HG02943 (cell line): ENCODE results near the gene RASA2.

Experiments
- ATAC-seq: cut with Tn5 transposase; IDR thresholded peaks from one replicate; pipeline ENCODE4 v1.9.1; 2021; ENCODE audit warnings: mild to moderate bottlenecking, low read depth, moderate library complexity; ENCODE audit not compliant: unreplicated experiment

Gene RASA2, protein sequence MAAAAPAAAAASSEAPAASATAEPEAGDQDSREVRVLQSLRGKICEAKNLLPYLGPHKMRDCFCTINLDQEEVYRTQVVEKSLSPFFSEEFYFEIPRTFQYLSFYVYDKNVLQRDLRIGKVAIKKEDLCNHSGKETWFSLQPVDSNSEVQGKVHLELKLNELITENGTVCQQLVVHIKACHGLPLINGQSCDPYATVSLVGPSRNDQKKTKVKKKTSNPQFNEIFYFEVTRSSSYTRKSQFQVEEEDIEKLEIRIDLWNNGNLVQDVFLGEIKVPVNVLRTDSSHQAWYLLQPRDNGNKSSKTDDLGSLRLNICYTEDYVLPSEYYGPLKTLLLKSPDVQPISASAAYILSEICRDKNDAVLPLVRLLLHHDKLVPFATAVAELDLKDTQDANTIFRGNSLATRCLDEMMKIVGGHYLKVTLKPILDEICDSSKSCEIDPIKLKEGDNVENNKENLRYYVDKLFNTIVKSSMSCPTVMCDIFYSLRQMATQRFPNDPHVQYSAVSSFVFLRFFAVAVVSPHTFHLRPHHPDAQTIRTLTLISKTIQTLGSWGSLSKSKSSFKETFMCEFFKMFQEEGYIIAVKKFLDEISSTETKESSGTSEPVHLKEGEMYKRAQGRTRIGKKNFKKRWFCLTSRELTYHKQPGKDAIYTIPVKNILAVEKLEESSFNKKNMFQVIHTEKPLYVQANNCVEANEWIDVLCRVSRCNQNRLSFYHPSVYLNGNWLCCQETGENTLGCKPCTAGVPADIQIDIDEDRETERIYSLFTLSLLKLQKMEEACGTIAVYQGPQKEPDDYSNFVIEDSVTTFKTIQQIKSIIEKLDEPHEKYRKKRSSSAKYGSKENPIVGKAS

DNA sequence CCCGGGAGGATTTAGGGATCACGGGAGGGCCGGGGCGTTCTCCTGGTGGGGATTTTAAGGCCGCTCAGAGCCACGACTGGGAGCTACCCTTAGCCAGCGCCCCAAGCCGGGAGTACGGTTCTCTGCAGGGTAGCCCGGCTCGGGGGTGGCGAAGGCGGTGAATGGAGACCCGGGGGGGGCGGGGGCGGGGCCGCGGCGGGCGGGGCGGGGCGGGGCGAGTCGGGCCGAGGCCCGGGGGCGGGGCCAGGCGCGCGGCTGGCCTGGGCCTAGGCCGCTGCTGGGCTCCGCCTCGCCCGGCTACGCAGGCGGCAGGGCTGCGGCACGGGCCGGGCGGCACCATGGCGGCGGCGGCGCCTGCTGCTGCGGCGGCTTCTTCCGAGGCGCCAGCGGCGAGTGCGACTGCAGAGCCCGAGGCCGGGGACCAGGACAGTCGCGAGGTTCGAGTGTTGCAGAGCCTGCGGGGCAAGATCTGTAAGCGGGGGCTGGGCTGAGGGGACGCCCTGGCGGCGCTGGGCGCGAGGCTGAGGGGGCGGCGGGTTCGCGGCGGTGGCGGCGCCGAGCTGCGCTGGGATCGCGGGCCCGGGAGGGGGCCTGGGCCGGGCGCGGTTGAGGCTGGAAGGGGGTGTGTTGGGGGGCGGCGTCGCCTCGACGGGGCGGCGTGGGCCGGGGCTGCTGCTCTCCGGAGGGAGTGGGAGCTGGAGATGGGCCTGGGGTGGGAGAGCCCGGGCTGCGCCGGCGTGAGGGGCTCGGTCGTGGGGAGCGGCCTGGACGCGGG, at the start of gene RASA2:
RASA2 (plus strand) TSS at position 282 of the 775 bp plus-strand sequence; CDS start at position 339, 57 bp downstream.
- ATAC-seq: peak; percentile 65

DNA sequence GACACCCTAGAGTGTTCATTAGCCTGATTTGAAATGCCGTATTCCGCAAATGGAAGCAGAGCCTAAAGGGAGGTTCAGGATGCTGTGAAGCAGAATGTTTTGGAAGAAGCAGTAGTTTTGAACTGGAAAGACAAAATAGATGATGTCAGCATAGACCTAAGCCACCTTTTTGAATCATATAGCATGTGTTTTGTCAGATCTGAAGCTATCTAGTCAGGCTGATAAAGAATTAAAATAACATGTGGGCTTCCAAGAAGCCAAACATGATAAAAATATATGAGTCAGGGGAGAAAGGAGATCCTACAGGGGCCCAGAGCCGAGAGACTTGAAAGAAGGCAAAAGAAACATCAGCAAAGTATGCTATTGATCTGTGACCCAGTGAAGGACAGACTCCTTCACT, 47.2 kb upstream of the RASA2 start:
- no peak for ATAC-seq

DNA sequence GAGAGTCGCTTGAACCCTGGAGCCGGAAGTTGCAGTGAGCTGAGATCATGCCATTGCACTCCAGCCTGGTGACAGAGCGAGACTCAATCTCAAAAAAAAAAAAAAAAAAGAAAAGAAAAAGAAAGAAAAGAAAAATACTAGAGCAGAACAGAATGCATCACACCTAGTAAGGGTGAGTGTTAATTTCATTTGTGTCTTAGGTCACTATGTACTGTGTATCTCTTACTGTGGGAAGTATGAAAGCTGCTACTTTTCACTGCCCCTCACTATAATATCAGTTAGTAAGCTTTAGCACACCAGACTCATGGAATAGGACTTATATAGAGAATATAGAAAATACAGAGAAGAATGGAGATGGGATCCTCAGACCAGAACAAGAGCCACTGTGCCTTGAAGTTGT, 45.9 kb upstream of the RASA2 start:
- ATAC-seq: no peak

DNA sequence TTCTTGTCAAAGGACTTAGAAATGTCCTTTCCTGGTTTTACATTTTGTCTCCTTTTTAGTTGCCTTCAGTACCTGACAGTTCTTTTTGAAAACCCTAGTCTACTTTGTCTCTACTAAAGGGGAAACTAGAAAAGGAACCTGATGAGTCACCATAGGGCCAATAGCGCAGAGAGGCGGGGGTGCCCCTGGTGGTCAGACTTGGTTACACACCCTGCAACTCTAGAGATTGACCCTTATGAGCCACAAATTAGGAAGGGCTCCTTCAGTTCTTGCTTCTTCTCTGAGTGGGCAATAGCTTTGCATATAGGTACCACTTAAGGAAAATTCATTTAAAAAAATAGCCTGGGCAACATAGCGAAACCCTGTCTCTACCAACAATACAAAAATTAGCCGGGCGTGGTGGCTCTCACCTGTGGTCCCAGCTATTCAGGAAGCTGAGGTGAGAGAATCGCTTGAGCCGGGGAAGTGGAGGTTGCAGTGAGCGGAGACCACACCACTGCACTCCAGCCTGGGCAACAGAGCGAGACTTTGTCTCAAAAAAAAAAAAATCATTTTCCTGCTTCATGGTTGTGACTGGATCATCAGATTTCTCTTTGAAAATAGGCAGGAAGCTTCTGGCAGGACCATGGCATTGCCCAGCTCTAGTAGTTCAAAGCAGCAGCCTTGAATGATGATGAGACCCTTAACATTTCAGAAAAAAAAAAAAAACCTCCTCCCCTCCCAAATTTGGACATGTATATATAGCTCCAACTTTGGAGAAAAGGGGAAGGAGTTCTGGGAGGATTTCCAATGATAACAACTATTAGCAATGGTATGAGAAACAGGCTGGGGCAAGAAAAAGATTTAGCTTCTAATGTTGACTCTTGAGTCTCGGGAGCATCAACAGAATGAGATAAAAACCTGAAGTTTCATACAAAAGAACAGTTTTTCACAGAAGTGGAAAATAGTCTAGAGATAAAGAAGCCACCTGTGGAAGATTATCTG, 45.2 kb upstream of the RASA2 start:
- ATAC-seq: peak; percentile 96

DNA sequence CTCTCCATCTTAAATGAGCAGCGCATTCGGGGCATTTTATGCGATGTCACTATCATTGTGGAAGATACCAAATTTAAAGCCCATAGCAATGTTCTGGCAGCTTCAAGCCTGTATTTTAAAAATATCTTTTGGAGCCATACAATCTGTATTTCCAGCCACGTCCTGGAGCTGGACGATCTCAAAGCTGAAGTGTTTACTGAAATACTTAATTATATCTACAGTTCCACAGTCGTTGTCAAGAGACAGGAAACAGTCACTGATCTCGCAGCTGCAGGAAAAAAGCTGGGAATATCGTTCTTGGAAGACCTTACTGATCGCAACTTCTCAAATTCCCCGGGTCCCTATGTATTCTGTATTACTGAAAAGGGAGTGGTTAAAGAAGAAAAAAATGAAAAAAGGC, 44.4 kb upstream of the RASA2 start:
- ATAC-seq: no peak

DNA sequence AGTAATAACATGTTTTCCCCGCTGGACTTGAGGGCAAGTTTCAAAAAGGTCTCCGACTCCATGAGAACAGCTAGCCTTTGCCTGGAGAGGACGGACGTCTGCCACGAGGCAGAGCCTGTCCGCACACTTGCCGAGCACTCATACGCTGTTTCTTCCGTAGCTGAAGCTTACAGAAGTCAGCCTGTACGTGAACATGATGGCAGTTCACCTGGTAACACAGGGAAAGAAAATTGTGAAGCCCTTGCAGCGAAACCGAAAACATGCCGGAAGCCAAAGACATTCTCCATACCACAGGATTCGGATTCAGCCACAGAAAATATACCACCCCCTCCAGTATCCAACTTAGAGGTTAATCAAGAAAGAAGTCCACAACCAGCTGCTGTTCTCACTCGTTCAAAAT, 43.9 kb upstream of the RASA2 start:
- ATAC-seq: no peak

DNA sequence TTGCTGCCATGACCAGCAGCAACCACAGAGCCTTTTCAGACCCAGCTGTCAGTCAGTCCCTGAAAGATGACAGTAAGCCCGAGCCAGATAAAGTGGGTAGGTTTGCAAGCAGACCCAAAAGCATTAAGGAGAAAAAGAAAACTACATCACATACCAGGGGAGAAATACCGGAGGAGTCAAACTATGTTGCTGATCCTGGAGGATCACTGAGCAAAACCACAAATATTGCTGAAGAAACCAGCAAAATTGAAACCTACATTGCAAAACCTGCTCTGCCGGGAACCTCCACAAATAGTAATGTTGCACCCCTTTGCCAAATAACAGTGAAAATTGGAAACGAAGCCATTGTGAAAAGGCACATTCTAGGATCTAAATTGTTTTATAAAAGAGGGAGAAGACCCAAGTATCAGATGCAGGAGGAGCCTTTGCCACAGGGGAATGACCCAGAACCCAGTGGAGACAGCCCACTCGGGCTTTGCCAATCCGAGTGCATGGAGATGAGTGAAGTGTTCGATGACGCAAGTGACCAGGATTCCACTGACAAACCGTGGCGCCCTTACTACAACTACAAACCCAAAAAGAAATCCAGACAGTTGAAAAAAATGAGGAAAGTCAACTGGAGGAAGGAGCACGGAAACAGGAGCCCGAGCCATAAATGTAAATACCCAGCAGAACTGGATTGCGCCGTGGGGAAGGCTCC, 42.1 kb upstream of the RASA2 start:
- no peak for ATAC-seq

DNA sequence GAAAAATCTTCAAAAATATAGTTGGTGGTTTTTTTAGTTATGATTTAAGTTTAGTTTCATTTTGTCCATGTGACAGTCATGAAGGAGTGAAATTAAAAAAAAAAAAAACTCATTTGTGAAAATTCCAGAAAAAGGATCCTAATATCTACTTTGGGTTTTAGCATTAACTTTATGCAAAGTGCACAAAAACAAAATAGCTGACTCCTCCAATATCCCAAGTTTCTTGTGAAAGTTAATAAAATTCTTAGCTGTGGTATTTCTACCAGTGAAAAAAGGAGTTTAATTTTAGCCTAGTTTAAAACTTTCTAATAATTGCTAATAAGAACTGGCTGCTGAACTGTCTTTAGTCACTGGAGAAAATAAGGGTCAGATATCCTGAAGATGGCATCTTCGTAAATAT, 40.8 kb upstream of the RASA2 start:
- ATAC-seq: no peak

DNA sequence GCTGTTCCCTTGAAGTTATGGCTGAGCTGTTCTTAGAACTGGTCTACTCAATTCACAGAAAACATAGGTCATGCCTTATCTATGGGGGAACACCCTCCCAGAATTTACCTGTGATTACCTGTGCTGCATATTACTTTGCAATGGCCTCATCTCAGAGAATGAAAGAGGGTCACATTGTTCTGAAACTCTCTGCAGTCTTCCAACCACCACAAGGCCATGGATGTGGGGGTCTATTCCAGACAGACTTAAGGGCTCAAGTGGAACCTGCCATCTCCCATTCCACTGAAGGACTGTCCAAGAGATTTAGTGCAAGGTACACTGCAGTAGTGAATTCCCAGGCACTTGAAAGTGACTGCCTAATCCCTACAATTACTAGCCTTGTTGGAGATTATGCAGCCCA, 40.1 kb upstream of the RASA2 start:
- ATAC-seq: no peak

DNA sequence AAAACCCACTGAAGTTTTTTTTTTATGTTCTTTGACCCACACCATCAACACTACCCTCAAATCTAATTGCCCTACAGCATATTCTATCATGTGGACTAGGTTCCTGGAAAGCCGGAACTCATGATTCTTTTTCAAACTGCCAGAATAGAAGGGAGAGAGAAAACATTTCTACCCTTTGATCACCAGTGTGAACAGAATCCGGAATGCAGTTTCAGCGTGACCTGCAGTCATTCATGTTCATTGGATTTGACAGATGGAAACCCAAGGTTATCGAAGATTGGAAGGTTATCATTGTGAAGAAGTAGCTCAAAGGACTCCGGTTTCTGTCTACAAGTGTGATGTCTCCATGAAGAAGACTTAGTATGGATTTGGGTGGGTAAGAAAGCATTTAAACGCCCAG, 39.4 kb upstream of the RASA2 start:
- ATAC-seq: no peak

DNA sequence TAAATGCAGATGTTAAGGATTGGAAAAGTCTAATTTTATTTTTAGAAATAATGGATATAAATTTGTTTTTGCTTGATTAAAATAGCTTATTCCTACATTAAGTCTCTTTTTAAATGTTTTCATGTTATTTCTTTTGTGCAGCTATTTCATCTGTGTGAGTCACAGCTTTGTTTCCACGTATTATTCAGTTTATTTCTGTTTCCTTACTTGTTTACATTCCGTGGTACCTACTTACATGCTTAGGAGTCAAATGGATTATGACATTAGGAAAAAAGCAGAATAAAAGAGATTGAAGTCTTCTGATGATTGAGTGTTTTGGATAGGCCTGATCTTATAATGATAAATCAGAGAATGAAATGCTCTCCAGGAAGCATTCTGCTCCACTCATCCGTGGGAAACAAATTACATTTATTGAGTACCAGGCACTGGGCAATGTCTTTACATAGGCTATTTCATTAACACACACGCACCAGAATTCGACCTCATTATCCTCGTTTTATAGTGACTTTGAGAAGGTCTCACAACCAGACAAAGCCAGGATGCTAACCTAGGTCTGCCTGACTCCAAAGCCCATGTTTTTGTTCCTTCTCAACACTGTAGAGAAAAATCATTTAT, 38.1 kb upstream of the RASA2 start:
- no peak for ATAC-seq

DNA sequence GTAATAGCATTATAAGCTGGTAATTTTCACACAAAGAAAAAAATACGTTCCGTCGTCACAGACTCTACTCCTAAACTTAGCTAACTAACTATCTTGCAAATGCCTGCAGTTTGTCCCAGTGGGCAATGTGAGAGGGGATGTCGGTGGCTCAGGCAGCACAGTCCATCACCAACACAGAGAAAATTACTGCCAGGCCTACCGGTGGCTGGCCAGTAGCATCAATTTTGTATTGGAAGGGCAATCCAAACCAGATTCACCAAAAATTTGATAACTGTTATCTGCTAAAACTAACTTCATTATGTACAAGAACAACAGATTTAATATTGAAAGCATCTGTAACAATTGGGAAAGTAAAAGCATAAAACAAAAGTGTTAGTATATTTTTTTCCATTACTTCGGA, 37.4 kb upstream of the RASA2 start:
- no peak for ATAC-seq

DNA sequence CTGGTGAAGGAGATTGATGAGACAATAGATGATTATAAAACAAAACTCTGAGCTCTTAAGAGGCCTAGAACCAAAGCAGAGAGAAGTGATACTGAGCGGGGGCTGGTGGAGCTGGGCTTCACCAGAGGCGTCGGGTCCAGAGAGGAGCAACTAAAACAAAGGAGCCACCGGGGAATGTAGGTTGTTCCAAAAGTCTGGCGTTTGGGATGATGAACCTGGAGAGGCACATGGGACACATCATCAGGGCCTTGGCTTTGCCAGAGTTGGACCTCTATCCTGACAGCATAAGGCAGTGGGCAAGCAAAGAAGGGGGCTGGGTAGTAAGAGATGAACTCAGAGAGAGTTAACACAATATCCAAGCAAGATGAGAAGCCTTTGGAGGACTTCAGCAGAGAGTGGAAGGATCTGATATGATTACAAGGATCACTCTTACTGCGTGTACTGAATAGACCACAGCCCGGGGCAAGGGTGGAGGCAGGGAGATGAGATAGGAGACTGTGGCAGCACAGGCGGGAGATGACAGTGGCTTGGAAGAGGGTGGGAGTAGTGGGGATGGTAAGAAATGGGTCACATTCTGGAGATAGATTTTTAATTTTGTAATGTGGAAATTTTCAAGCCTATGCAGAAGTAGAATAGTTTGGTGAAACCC, 36.0 kb upstream of the RASA2 start:
- ATAC-seq: no peak

DNA sequence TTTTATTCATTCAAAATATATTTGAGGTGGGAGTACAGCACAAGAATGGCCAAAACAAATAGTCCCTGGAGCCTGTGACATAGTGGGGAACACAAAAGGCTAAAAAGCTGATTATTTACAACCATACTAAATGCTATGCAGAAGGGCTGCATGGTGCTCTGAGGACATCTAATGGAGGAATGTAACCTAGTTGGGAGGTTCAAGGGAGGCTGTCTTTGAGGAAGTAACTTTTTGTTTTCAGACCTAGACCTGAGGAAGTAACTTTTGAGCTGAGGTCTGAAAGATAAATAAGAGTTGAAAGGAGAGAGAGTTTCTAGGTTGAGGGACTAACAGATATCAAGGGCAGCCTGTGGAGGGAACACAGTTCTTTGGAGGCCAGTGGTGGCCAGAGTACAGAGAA, 34.8 kb upstream of the RASA2 start:
- ATAC-seq: peak; percentile 72

DNA sequence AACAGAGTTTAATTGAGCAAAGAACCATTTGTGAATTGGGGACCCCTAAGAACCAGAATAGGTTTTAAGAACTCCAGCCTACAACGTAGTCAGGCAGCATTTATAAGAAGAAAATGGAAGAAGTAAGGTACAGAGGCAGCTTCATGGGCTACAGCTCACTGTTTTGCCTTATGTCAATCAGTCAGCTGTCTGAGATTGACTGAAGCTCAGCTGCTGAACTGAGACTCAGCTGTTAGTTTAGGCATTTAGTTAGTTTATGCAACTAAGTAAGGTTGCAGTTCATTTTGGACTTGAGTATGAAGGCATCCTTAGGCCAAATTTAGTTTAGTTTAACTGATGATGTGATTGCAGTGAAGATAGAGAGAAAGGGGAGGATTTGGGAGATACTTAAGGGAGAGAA, 34.1 kb upstream of the RASA2 start:
- no peak for ATAC-seq

DNA sequence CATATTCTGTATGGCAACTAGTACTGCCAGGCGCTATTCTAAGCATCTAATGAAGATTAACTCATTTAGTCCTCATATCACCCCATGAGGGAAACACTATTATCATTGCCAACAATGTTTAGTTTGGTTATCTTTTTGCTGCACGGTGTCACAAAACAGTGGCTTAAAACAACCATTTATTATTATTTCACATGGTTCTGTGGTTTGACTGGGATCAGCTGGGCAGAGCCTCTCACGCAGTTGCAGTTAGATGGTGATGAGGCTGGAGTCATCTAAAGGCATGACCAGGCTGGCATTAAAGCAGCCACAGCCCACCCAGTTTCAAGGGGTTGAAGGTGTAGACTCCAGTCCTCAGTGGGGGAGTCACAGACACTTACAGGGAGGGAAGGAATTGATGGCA, 32.8 kb upstream of the RASA2 start:
- no peak for ATAC-seq

DNA sequence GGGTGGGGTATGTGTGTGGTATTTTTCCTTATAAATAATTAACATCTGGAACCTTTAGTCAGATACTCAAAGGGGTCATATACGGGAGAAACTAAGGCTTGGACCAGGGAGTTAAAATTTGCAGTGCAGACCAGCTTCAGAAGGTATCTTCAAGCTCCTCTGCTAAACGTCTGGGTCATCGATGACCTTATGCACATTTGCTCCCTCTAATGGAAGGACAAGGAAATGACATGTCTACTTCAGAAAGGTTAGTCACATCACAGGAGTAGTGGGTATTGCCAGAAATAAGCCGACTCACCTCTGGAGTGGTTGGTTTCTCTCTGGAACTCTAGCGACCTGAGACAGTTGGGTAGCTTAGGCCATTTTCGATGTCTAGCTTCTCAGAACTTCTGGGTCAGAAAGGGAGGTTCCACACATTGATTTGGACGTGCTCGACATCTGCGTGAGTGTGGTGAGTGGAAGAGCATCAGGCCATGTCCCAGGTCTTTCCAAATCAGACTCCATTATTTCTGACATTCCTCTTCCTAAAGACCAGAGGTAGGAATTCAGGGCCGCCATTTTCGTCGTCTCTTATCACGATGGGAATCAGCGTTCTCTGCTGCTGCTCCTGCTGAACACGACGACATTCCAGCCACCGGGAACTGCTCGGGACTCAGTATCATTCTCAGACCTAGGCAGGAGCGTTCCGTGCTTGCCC, 31.8 kb upstream of the RASA2 start:
- no peak for ATAC-seq
